Measurements from ENCODE around the gene TMEM231. TPM values are rescaled to one million over a fixed set of nuclear protein-coding genes. Genes with fewer than 3 reads are reported as not detected.

Gene TMEM231
- total and polyA plus RNA-seq, 9 of the 15 experiments (the other 6 are each of a cell fraction or from before 2014, with no cell fraction given) = 1.6 to 27.6 (median 9.1) TPM

DNA sequence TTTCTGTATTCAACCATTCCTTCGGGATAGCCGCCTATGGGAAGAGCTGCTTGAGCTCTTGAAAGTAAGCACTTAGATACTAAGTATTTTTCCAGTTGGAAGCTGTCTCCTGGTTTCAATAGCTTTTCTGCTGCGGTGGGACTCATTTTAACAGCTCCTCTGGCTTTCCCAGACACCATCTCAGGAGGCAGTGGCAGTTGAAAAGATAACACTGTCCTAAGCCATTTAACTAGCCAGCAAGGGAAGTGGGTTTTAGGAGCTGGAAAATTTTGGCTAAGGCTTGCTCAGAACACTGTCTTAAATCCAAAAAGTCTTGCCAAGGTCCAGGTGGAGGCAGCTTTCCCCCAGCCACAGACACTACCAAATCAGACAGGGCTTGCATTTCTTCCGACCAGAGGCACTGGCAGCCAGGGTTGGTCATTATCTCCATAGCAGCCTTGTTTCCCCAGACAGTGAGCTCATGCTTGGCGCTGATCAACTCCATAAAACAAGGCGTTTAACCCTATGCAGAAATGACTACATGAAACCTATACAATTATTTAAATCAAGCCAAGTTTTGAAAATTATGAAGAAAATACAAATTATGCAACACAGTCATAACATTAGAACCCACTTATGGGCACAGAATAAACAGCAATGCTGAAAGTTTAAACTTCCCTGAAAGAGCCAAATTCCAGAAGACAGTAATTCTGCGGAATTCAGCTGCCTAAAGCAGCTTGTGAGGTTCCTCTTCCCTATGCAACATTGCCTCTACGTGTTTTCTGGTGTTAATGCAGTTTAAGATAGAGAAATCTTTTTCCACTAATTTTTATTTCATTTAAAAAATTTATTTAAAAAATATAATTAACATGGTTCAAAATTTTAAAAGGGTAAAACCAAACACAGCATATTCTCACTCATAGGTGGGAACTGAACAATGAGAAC, 35.1 kb upstream of the TMEM231 start (continued):
- TF ChIP-seq YY1 (IDR thresholded peaks at IDR 0.05; ENCODE audit: borderline replicate concordance in 1 of 3, control insufficient read depth in 1 of 3, extremely low read depth in 1 of 3, insufficient read depth in 3 of 3, insufficient read length in 1 of 3, insufficient replicate concordance in 2 of 3, low read depth in 1 of 3, low read length in 2 of 3) = peak in 1 of 3 experiments; percentile 65
- no peak for TF ChIP-seq KDM2B (CRISPR knock-in tag; IDR thresholded peaks at IDR 0.05)
- TF ChIP-seq HMBOX1 (IDR thresholded peaks at IDR 0.05) = peak; percentile 66
- TF ChIP-seq ZNF311 (CRISPR knock-in tag; IDR thresholded peaks at IDR 0.05) = peak; percentile 36; the same call in 1 of the 2 replicates
- TF ChIP-seq ZNF76 (CRISPR knock-in tag; IDR thresholded peaks at IDR 0.05; ENCODE audit: borderline replicate concordance) = 0 out of 2 replicates have a peak, but pooled peaks have one; percentile 37
- TF ChIP-seq NFRKB (IDR thresholded peaks at IDR 0.05; ENCODE audit: low read depth) = peak; percentile 50; the same call in 1 of the 2 replicates

GRCh38 chr16:75589306-75589705, 33.3 kb upstream of the TMEM231 start:
- intact Hi-C loops (cut with micrococcal nuclease) = no loop called here
- WGBS (ENCODE audit: insufficient coverage, low coverage, missing lambda C conversion rate) = 79% methylated on average over 3 of the region's 3 CpGs
- no peak overlapping the region for H3K4me3 ChIP-seq
- H3K9me3 ChIP-seq (replicated peaks; ENCODE audit: control insufficient read depth, insufficient read depth, low read depth, low read length) = no peaks in the 10 kb centered on the region
- DNase-seq (ENCODE audit: extremely low read depth in 1 of 4, low spot score in 3 of 4) = no peak
- peaks cover 11 to 24% of the 10 kb centered on the region in 2 experiments; a peak in 4 of 5 replicates for H3K4me1 ChIP-seq (replicated peaks in 1 of 2; ENCODE audit: control insufficient read depth in 2 of 2, insufficient read depth in 2 of 2, low read length in 2 of 2)
- FAIRE-seq = no peak
- no TSS peak for BruUV-seq (replicated peaks)
- no peaks in the 10 kb centered on the region for H3K27me3 ChIP-seq (ENCODE audit: control insufficient read depth in 2 of 2, insufficient read depth in 2 of 2, low read length in 2 of 2)
- ChIA-PET POLR2A (interaction anchor here (0.6 to 1.8 kb wide), 6 partner anchors 8 to 63 kb away, joined by 3 to 8 read pairs (median 4); no protein-coding TSS in a partner anchor), CTCF (ENCODE audit: low intra/inter-chr PET ratio) (no interaction called here)
- no peak for ATAC-seq
- no peak overlapping the region for H3K4me2 ChIP-seq (ENCODE audit: insufficient read depth, low read length)
- H3K79me2 ChIP-seq (ENCODE audit: control insufficient read depth, insufficient read depth, low read length) = no peaks in the 10 kb centered on the region
- H3K36me3 ChIP-seq (ENCODE audit: control insufficient read depth, insufficient read depth, low read length) = peaks cover 3% of the 10 kb centered on the region; the same call in 1 of the 3 replicates
- in situ Hi-C loops (cut with MboI) = no loop called here
- H2AFZ ChIP-seq (ENCODE audit: low read depth, low read length) = no peak overlapping the region
- no peak overlapping the region for H3K27ac ChIP-seq (ENCODE audit: extremely low read depth, low read depth, low read length)
- H3K9me1 ChIP-seq (ENCODE audit: control insufficient read depth, insufficient read depth, low read length) = no peaks in the 10 kb centered on the region
- no peaks in the 10 kb centered on the region for H4K20me1 ChIP-seq (replicated peaks; ENCODE audit: control insufficient read depth, insufficient read depth, low read length)
- peak overlapping the region in 1 of 2 experiments; percentile 10; a peak in 1 of 4 replicates for H3K9ac ChIP-seq (ENCODE audit: insufficient read depth in 1 of 2, low read depth in 2 of 2, low read length in 2 of 2)
- TF ChIP-seq, protein P1, sequence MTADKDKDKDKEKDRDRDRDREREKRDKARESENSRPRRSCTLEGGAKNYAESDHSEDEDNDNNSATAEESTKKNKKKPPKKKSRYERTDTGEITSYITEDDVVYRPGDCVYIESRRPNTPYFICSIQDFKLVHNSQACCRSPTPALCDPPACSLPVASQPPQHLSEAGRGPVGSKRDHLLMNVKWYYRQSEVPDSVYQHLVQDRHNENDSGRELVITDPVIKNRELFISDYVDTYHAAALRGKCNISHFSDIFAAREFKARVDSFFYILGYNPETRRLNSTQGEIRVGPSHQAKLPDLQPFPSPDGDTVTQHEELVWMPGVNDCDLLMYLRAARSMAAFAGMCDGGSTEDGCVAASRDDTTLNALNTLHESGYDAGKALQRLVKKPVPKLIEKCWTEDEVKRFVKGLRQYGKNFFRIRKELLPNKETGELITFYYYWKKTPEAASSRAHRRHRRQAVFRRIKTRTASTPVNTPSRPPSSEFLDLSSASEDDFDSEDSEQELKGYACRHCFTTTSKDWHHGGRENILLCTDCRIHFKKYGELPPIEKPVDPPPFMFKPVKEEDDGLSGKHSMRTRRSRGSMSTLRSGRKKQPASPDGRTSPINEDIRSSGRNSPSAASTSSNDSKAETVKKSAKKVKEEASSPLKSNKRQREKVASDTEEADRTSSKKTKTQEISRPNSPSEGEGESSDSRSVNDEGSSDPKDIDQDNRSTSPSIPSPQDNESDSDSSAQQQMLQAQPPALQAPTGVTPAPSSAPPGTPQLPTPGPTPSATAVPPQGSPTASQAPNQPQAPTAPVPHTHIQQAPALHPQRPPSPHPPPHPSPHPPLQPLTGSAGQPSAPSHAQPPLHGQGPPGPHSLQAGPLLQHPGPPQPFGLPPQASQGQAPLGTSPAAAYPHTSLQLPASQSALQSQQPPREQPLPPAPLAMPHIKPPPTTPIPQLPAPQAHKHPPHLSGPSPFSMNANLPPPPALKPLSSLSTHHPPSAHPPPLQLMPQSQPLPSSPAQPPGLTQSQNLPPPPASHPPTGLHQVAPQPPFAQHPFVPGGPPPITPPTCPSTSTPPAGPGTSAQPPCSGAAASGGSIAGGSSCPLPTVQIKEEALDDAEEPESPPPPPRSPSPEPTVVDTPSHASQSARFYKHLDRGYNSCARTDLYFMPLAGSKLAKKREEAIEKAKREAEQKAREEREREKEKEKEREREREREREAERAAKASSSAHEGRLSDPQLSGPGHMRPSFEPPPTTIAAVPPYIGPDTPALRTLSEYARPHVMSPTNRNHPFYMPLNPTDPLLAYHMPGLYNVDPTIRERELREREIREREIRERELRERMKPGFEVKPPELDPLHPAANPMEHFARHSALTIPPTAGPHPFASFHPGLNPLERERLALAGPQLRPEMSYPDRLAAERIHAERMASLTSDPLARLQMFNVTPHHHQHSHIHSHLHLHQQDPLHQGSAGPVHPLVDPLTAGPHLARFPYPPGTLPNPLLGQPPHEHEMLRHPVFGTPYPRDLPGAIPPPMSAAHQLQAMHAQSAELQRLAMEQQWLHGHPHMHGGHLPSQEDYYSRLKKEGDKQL (CRISPR knock-in tag; IDR thresholded peaks at IDR 0.05; ENCODE audit: borderline replicate concordance) = no peak
- TF ChIP-seq TAF1 (IDR thresholded peaks at IDR 0.05; ENCODE audit: control insufficient read depth, extremely low read depth, insufficient read depth, low read length, severe bottlenecking) (no peak), ZNF12 (CRISPR knock-in tag; IDR thresholded peaks at IDR 0.05) (no peak), SETDB1 (IDR thresholded peaks at IDR 0.05; ENCODE audit: low read length) (no peak), ZZZ3 (IDR thresholded peaks at IDR 0.05) (no peak), FOXK2 (conservative IDR thresholded peaks at IDR 0.05 in 1 of 2, IDR thresholded peaks at IDR 0.05 in 1 of 2; ENCODE audit: low read depth in 2 of 2) (no peak)
